ENCODE results near the gene CANT1. TPM values are rescaled to one million over a fixed set of nuclear protein-coding genes. Genes with fewer than 3 reads are reported as not detected.

The CANT1 gene
- total RNA-seq, 1 experiment from 2014 or later = 116 TPM

GRCh38 chr17:78985395-78985794 is 24.2 kb downstream of the CANT1 start:
- no TSS peak for BruUV-seq (replicated peaks)
- CTCF ChIA-PET = no interaction called here

DNA sequence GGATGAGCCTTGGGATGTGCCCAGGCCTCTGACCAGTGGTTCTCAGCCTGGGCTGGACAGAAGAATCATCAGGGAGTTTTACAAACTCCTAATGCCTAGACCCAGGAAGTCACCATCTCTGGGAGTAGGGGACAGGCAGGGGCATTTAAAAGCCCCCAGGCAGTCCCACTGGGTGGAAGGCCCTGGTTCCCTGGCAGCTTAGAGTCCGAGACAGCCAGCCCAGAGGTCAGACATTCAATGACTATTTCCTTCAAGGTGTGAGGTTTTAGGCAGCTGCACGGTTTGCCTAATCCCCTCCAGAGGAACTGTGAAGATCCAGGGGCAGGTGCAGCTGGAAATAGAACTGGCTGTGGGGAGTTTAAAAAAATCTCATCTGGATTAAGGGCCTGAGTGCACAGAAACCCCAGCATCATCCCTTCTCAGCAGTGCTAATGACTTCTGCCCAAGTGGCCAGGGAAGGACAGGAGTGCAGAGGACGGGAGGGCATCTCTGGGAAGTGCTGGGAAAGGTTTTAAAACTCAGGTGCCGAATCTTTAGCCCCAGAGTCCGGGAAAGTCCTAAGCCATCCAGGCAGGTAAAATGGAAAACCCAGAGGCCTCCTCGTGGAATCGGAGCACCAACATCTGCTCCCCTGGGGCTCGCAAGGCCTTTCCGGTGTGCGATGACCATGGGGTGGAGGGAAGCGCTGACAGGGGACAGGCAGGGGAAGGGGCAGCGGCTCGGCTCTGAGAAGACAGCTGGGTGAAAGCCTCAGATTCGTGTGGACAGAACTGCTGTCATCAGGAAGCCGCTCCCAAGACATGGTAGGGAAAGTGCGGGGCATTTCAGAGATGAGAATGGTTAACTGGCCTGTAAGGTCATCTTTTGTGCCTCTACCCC is 28.3 kb downstream of the CANT1 start:
- Histone ChIP-seq H3K9me3 (ENCODE audit: insufficient read depth, low read depth) (no peaks in the 10 kb centered on the region), H3K27me3 (ENCODE audit: insufficient read depth, low read depth) (no peaks in the 10 kb centered on the region), H3K4me3 (no peak overlapping the region), H3K4me1 (replicated peaks; ENCODE audit: insufficient read depth) (peaks cover 28% of the 10 kb centered on the region), H4K20me1 (ENCODE audit: insufficient read depth) (no peaks in the 10 kb centered on the region; the same call in 1 of the 2 replicates), H3F3A (ENCODE audit: insufficient read depth, low read depth) (peaks cover 8% of the 10 kb centered on the region; the same call in 1 of the 2 replicates), H3K4me2 (no peak overlapping the region), H3K36me3 (ENCODE audit: low read depth) (no peaks in the 10 kb centered on the region), H3K9me2 (ENCODE audit: insufficient read depth) (no peaks in the 10 kb centered on the region), H3K79me2 (ENCODE audit: low read depth) (peaks cover 33% of the 10 kb centered on the region), H2AFZ (no peak overlapping the region), H3K27ac (no peak overlapping the region)
- TF ChIP-seq CTCF (conservative IDR thresholded peaks at IDR 0.05) (no peak), EZH2 (IDR thresholded peaks at IDR 0.05; ENCODE audit: low read depth) (no peak)
- no peak for DNase-seq
- BruUV-seq (replicated peaks) = no TSS peak
- ChIA-PET CTCF (no interaction called here), POLR2A (ENCODE audit: unreplicated experiment) (no interaction called here)
- intact Hi-C loops (cut with micrococcal nuclease; ENCODE audit: unreplicated experiment) = no loop called here

More at GRCh38 chr17:78985395-78985794, 24.2 kb downstream of the CANT1 start:
- H3F3A ChIP-seq (ENCODE audit: insufficient read depth, low read depth) = peaks cover 42% of the 10 kb centered on the region
- H3K27me3 ChIP-seq (ENCODE audit: insufficient read depth, low read depth) = no peaks in the 10 kb centered on the region
- TF ChIP-seq CTCF (conservative IDR thresholded peaks at IDR 0.05) = no peak
- TF ChIP-seq EZH2 (IDR thresholded peaks at IDR 0.05; ENCODE audit: low read depth) = no peak
- no peak overlapping the region for H3K27ac ChIP-seq
- H4K20me1 ChIP-seq (ENCODE audit: insufficient read depth) = no peaks in the 10 kb centered on the region
- H3K4me2 ChIP-seq = no peak overlapping the region
- H3K9me2 ChIP-seq (ENCODE audit: insufficient read depth) = no peaks in the 10 kb centered on the region
- H3K9me3 ChIP-seq (ENCODE audit: insufficient read depth, low read depth) = no peaks in the 10 kb centered on the region
- no peaks in the 10 kb centered on the region for H3K36me3 ChIP-seq (ENCODE audit: low read depth)
- DNase-seq = no peak
- POLR2A ChIA-PET (ENCODE audit: unreplicated experiment) = no interaction called here
- no peak overlapping the region for H2AFZ ChIP-seq
- H3K4me1 ChIP-seq (replicated peaks; ENCODE audit: insufficient read depth) = peaks cover 30% of the 10 kb centered on the region
- H3K79me2 ChIP-seq (ENCODE audit: low read depth) = no peaks in the 10 kb centered on the region
- intact Hi-C loops (cut with micrococcal nuclease; ENCODE audit: unreplicated experiment) = no loop called here
- H3K4me3 ChIP-seq = no peak overlapping the region

DNA sequence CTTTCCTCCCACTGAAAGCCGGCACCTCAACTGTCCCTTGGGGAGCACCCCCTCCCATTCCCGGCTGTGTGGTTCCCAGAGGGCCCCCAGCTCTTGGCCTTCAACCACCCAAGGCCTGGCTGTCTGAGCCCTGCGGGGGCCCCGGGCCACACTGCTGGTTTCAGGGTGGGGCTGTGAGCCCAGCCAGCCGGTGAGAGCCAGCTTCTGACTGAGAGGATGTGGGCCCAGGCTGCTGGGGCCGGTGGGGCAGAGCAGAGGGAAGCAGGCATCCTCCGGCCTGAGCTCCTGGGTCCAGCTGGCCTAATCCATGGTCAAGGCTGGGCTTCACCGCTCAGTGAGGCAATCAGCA is 29.0 kb downstream of the CANT1 start:
- no TSS peak for BruUV-seq (replicated peaks)
- Histone ChIP-seq H3K27me3 (ENCODE audit: insufficient read depth, low read depth) (no peaks in the 10 kb centered on the region), H2AFZ (no peak overlapping the region), H3K79me2 (ENCODE audit: low read depth) (peaks cover 33% of the 10 kb centered on the region), H3K4me3 (no peak overlapping the region), H3K4me1 (replicated peaks; ENCODE audit: insufficient read depth) (peaks cover 22% of the 10 kb centered on the region), H4K20me1 (ENCODE audit: insufficient read depth) (no peaks in the 10 kb centered on the region; the same call in 1 of the 2 replicates), H3K9me2 (ENCODE audit: insufficient read depth) (no peaks in the 10 kb centered on the region), H3F3A (ENCODE audit: insufficient read depth, low read depth) (peaks cover 1% of the 10 kb centered on the region; the same call in 1 of the 2 replicates), H3K4me2 (no peak overlapping the region), H3K9me3 (ENCODE audit: insufficient read depth, low read depth) (no peaks in the 10 kb centered on the region), H3K36me3 (ENCODE audit: low read depth) (no peaks in the 10 kb centered on the region), H3K27ac (no peak overlapping the region)
- POLR2A ChIA-PET (ENCODE audit: unreplicated experiment) = no interaction called here
- no peak for DNase-seq
- CTCF ChIA-PET = no interaction called here
- TF ChIP-seq EZH2 (IDR thresholded peaks at IDR 0.05; ENCODE audit: low read depth) = no peak
- TF ChIP-seq CTCF (conservative IDR thresholded peaks at IDR 0.05) = no peak
- intact Hi-C loops (cut with micrococcal nuclease; ENCODE audit: unreplicated experiment) = no loop called here

Measured in PC-9 (cell line).